HCT116 (cell line): ENCODE measurements around the gene L1CAM. TPM values are rescaled to one million over a fixed set of nuclear protein-coding genes. Genes with fewer than 3 reads are reported as not detected.

Experiments used
- ATAC-seq: fragments of 200-7000 bp; cut with Tn5 transposase; 2 replicates; pipeline ENCODE4 v1.9.1; 2020; ENCODE audit warnings: mild to moderate bottlenecking, moderate library complexity
- BruUV-seq: library from RNA; stranded (reverse); fragments of 400-500 nt; replicated peaks from 2 replicates; lab custom pipeline; 2021; lab: Mats Ljungman, UMichigan
- CTCF ChIA-PET: fragments of 300-600 bp; sonication (Branson Sonifier 250); formaldehyde crosslinking; loops from one replicate; lab custom pipeline; 2021; ENCODE audit warnings: antibody characterized with exemption; lab: Charles Lee
- POLR2A ChIA-PET: fragments of 300-600, 350-600 bp; sonication (Branson Sonifier 250); formaldehyde crosslinking; loops from one replicate; lab custom pipeline; 2021; ENCODE audit warnings: antibody characterized with exemption; lab: Charles Lee
- RAD21 ChIA-PET, 2 experiments: fragments of 300-600 bp; sonication (Branson Sonifier 250); formaldehyde crosslinking; loops; one replicate each; lab custom pipeline; 2023; ENCODE audit warnings: low total read pairs in 2 of 2; ENCODE audit not compliant: uncharacterized antibody in 2 of 2, unreplicated experiment in 2 of 2, low non-redundant PET in 1 of 2; lab: Charles Lee
- DNase-seq: peaks from one replicate; pipeline ENCODE4 v3.0.0-alpha.2; 2010; ENCODE audit warnings: low read depth, low spot score
- H2AFZ ChIP-seq: fragments of 200-600 bp; shearing (Covaris generic), sonication (generic); 2 replicates; pipeline ENCODE4 v1.6.1; 2017; ENCODE audit warnings: low read depth, mixed run types, mixed read lengths, antibody characterized with exemption, low read length; ENCODE audit not compliant: poor library complexity, severe bottlenecking
- H3K27ac ChIP-seq: 2 replicates; pipeline ENCODE4 v1.5.1; 2012; ENCODE audit warnings: low read depth, low read length
- H3K27me3 ChIP-seq: fragments of 200-600 bp; sonication (generic); 2 replicates; pipeline ENCODE4 v1.6.1; 2016; ENCODE audit warnings: mixed run types, low read length, mixed read lengths; ENCODE audit not compliant: insufficient read depth
- H3K36me3 ChIP-seq, 2 experiments: fragments of 200-500 bp in 1 of 2; fragments of 200-600 bp in 1 of 2; sonication (Bioruptor generic) in 1 of 2; sonication (generic) in 1 of 2; 2 replicates each; pipeline versions ENCODE4 v1.5.1 to v1.6.1; 2014 to 2016; ENCODE audit warnings: low read length in 2 of 2, inconsistent platforms in 1 of 2, mixed read lengths in 1 of 2, mixed run types in 1 of 2; ENCODE audit not compliant: insufficient read depth in 2 of 2, control insufficient read depth in 1 of 2
- H3K4me1 ChIP-seq, 2 experiments: fragments of 200-600 bp in 1 of 2; sonication (generic) in 1 of 2; 2 replicates each; pipeline versions ENCODE4 v1.5.1 to v1.6.1; 2012 to 2017; ENCODE audit warnings: low read length in 2 of 2, inconsistent platforms in 1 of 2, mild to moderate bottlenecking in 1 of 2, mixed read lengths in 1 of 2, mixed run types in 1 of 2, moderate library complexity in 1 of 2; ENCODE audit not compliant: insufficient read depth in 2 of 2, control insufficient read depth in 1 of 2
- H3K4me2 ChIP-seq: fragments of 200-600 bp; sonication (generic); 2 replicates; pipeline ENCODE4 v1.6.1; 2017; ENCODE audit warnings: mixed run types, low read length, mixed read lengths
- H3K4me3 ChIP-seq, 2 experiments: fragments of 200-600 bp in 1 of 2; sonication (generic) in 1 of 2; replicated peaks in 1 of 2; 2 replicates each; pipeline ENCODE4 v1.5.1; 2011 to 2016; ENCODE audit warnings: low read length in 2 of 2, control low read depth in 1 of 2, low read depth in 1 of 2, mild to moderate bottlenecking in 1 of 2, mixed read lengths in 1 of 2, mixed run types in 1 of 2
- H3K79me2 ChIP-seq: fragments of 200-600 bp; sonication (generic); 2 replicates; pipeline ENCODE4 v1.6.1; 2017; ENCODE audit warnings: mild to moderate bottlenecking, mixed run types, low read length, moderate library complexity, mixed read lengths; ENCODE audit not compliant: insufficient read depth
- H3K9ac ChIP-seq: fragments of 200-600 bp; sonication (generic); 2 replicates; pipeline ENCODE4 v1.6.1; 2016; ENCODE audit warnings: low read length, mixed read lengths
- H3K9me2 ChIP-seq: fragments of 200-600 bp; sonication (generic), shearing (Covaris generic); 2 replicates; pipeline ENCODE4 v1.6.1; 2017; ENCODE audit warnings: mixed run types, mild to moderate bottlenecking, moderate library complexity; ENCODE audit not compliant: insufficient read depth
- H3K9me3 ChIP-seq, 2 experiments: fragments of 200-500 bp in 1 of 2; fragments of 200-600 bp in 1 of 2; sonication (Bioruptor generic) in 1 of 2; sonication (generic) in 1 of 2; 2 replicates each; pipeline ENCODE4 v1.6.1; 2014 to 2017; ENCODE audit warnings: low read length in 2 of 2, mixed read lengths in 2 of 2, inconsistent platforms in 1 of 2, low read depth in 1 of 2, mild to moderate bottlenecking in 1 of 2, mixed run types in 1 of 2, moderate library complexity in 1 of 2; ENCODE audit not compliant: control insufficient read depth in 1 of 2, insufficient read depth in 1 of 2
- H4K20me1 ChIP-seq: fragments of 200-600 bp; sonication (generic), shearing (Covaris generic); 2 replicates; pipeline ENCODE4 v1.6.1; 2017; ENCODE audit warnings: mixed run types, mild to moderate bottlenecking, moderate library complexity; ENCODE audit not compliant: insufficient read depth
- EGR1 ChIP-seq: IDR thresholded peaks from 2 replicates; pipeline ENCODE4 v1.6.1; 2012; ENCODE audit warnings: low read depth
- ELF1 ChIP-seq: IDR thresholded peaks from 2 replicates; pipeline ENCODE4 v1.6.1; 2012; ENCODE audit warnings: low read depth, borderline replicate concordance
- EZH2 ChIP-seq: fragments of 200-600 bp; sonication (generic); IDR thresholded peaks from 2 replicates; pipeline ENCODE4 v1.6.1; 2017; ENCODE audit warnings: antibody characterized with exemption, mixed run types
- EZH2phosphoT487 ChIP-seq: fragments of 200-600 bp; IDR thresholded peaks from 2 replicates; pipeline ENCODE4 v1.6.1; 2018; ENCODE audit warnings: antibody characterized with exemption, borderline replicate concordance
- FOSL1 ChIP-seq: IDR thresholded peaks from 2 replicates; pipeline ENCODE4 v1.6.1; 2012; ENCODE audit warnings: low read depth
- JUND ChIP-seq: IDR thresholded peaks from 2 replicates; pipeline ENCODE4 v1.6.1; 2012
- MAX ChIP-seq: IDR thresholded peaks from 2 replicates; pipeline ENCODE4 v1.6.1; 2012
- POLR2A ChIP-seq: IDR thresholded peaks from 2 replicates; pipeline ENCODE4 v1.7.0; 2011; ENCODE audit warnings: borderline replicate concordance; ENCODE audit not compliant: insufficient read depth, insufficient read length; ENCODE audit errors: extremely low read depth
- REST ChIP-seq: IDR thresholded peaks from 2 replicates; pipeline ENCODE4 v1.6.1; 2012; ENCODE audit warnings: low read depth
- SP1 ChIP-seq: IDR thresholded peaks from 2 replicates; pipeline ENCODE4 v1.6.1; 2012; ENCODE audit warnings: low read depth
- SRF ChIP-seq: IDR thresholded peaks from 2 replicates; pipeline ENCODE4 v1.6.1; 2012; ENCODE audit warnings: low read depth
- TCF7L2 ChIP-seq: IDR thresholded peaks from 2 replicates; pipeline ENCODE4 v1.7.0; 2011; ENCODE audit warnings: borderline replicate concordance, inconsistent platforms; ENCODE audit not compliant: insufficient read depth, insufficient read length; ENCODE audit errors: extremely low read depth
- ZBTB33 ChIP-seq: IDR thresholded peaks from 2 replicates; pipeline ENCODE4 v1.6.1; 2011; ENCODE audit warnings: mild to moderate bottlenecking, low read length, moderate library complexity; ENCODE audit not compliant: insufficient replicate concordance; ENCODE audit errors: extremely low read depth
- ZFX ChIP-seq: fragments of 450-650 bp; IDR thresholded peaks from 2 replicates; pipeline ENCODE4 v1.6.1; 2017
- ZNF274 ChIP-seq: fragments of 200-500 bp; sonication (Bioruptor generic); IDR thresholded peaks from 2 replicates; pipeline ENCODE4 v1.6.1; 2014; ENCODE audit warnings: mild to moderate bottlenecking, low read depth, low read length, inconsistent platforms
- intact Hi-C: fragments of 100-400 bp; cut with micrococcal nuclease; formaldehyde crosslinking; loops from 2 replicates; pipeline ENCODE4 v1.10.0; 2022
- total RNA-seq: library from RNA; stranded (reverse); gene quantifications from one replicate; pipeline ENCODE4 v1.2.1, GENCODE V29; 2021; ENCODE audit not compliant: unreplicated experiment
- TF ChIP-seq, protein P1 (sequence below): IDR thresholded peaks from 2 replicates; pipeline ENCODE4 v1.6.1; 2012
- TF ChIP-seq, protein P2 (sequence below), 3 experiments: fragments of 200-600 bp in 1 of 3; sonication (generic) in 1 of 3; IDR thresholded peaks in 2 of 3; conservative IDR thresholded peaks in 1 of 3; 2 replicates each; pipeline ENCODE4 v1.5.1; 2012 to 2017; ENCODE audit warnings: low read depth in 2 of 3, low read length in 2 of 3, antibody characterized with exemption in 1 of 3, borderline replicate concordance in 1 of 3, control low read depth in 1 of 3, mild to moderate bottlenecking in 1 of 3, mixed read lengths in 1 of 3, mixed run types in 1 of 3, moderate library complexity in 1 of 3; ENCODE audit not compliant: insufficient read depth in 1 of 3

L1CAM gene
- total RNA-seq, 1 experiment from 2014 or later: 14.8 TPM

- Histone ChIP-seq H2AFZ (no peak overlapping the region), H3K27me3 (no peaks in the 10 kb centered on the region), H4K20me1 (no peaks in the 10 kb centered on the region), H3K9me3 (no peaks in the 10 kb centered on the region), H3K4me1 (peaks cover 0 to 2% of the 10 kb centered on the region in 2 experiments; a peak in 1 of 4 replicates), H3K9ac (no peak overlapping the region), H3K9me2 (no peaks in the 10 kb centered on the region), H3K79me2 (no peaks in the 10 kb centered on the region), H3K4me3 (no peak overlapping the region), H3K27ac (no peak overlapping the region), H3K36me3 (no peaks in the 10 kb centered on the region), H3K4me2 (no peak overlapping the region)
- BruUV-seq: no TSS peak
- RAD21 ChIA-PET: no interaction called here
- ATAC-seq (no peak), DNase-seq (no peak)
- CTCF ChIA-PET: no interaction called here
- no peak for TF ChIP-seq ZNF274
- no peak for TF ChIP-seq EGR1
- no peak for TF ChIP-seq ELF1
- no peak for TF ChIP-seq SP1
- TF ChIP-seq REST: no peak
- TF ChIP-seq TCF7L2: no peak
- no peak for TF ChIP-seq SRF
- no peak for TF ChIP-seq FOSL1
- no peak for TF ChIP-seq EZH2
- no peak for TF ChIP-seq POLR2A
- TF ChIP-seq EZH2phosphoT487: no peak
- TF ChIP-seq MAX: no peak
- TF ChIP-seq ZFX: no peak
- TF ChIP-seq ZBTB33: no peak
- TF ChIP-seq, protein P1, sequence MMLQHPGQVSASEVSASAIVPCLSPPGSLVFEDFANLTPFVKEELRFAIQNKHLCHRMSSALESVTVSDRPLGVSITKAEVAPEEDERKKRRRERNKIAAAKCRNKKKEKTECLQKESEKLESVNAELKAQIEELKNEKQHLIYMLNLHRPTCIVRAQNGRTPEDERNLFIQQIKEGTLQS: no peak
- TF ChIP-seq, protein P2, sequence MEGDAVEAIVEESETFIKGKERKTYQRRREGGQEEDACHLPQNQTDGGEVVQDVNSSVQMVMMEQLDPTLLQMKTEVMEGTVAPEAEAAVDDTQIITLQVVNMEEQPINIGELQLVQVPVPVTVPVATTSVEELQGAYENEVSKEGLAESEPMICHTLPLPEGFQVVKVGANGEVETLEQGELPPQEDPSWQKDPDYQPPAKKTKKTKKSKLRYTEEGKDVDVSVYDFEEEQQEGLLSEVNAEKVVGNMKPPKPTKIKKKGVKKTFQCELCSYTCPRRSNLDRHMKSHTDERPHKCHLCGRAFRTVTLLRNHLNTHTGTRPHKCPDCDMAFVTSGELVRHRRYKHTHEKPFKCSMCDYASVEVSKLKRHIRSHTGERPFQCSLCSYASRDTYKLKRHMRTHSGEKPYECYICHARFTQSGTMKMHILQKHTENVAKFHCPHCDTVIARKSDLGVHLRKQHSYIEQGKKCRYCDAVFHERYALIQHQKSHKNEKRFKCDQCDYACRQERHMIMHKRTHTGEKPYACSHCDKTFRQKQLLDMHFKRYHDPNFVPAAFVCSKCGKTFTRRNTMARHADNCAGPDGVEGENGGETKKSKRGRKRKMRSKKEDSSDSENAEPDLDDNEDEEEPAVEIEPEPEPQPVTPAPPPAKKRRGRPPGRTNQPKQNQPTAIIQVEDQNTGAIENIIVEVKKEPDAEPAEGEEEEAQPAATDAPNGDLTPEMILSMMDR (IDR thresholded peaks at IDR 0.05 in 2 of 3, conservative IDR thresholded peaks at IDR 0.05 in 1 of 3; ENCODE audit: borderline replicate concordance in 1 of 3, insufficient read depth in 1 of 3, low read depth in 2 of 3, low read length in 2 of 3): no peak
- TF ChIP-seq JUND: no peak
- POLR2A ChIA-PET: no interaction called here
- intact Hi-C loops: no loop called here
Observed at GRCh38 chrX:153876112-153876491, 9.9 kb downstream of the L1CAM start.
